Neural progenitor cell (in vitro differentiated cells): ENCODE results near the gene FAM20A.

Experiments used
- CTCF ChIP-seq: fragments of 200-600 bp; sonication (generic); IDR thresholded peaks from 2 replicates; pipeline ENCODE4 v1.5.1; 2017; ENCODE audit warnings: antibody characterized with exemption, mild to moderate bottlenecking
- EZH2 ChIP-seq: fragments of 200-600 bp; sonication (generic); IDR thresholded peaks from 2 replicates; pipeline ENCODE4 v1.6.1; 2017; ENCODE audit warnings: antibody characterized with exemption, mild to moderate bottlenecking, moderate library complexity

- TF ChIP-seq CTCF = no peak
- no peak for TF ChIP-seq EZH2
These were observed 66.5 kb downstream of the FAM20A start for GRCh38 chr17:68534695-68535088.
